ENCODE data around the gene DENND1A. TPM values are rescaled to one million over a fixed set of nuclear protein-coding genes. Genes with fewer than 3 reads are reported as not detected.

DENND1A gene
- total RNA-seq, 2 experiments from 2014 or later, result 21.9 to 23.3 TPM

DNA sequence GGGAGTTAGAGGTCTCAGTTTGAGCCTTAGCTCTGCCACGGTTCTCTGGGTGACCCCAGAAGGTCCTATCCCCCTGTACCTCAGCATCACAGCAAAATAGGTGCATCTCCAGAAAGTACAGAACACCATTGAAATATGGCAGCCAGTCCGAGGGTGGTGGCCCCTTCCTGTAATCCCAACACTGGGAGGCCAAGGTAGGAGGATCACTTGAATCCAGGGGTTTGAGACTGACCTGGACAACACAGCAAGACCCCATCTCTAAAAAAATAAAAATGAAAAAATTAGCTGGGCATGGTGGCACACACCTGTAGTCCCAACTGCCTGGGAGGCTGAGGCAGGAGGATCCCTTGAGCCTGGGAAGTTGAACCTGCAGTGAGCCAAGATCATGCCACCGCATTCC is 580.9 kb downstream of the DENND1A start:
- POLR2A ChIA-PET, result interaction anchor here (1.1 to 1.8 kb wide), 4 partner anchors 27 to 256 kb away, joined by 3 to 6 read pairs (median 4); no protein-coding TSS in a partner anchor
- Mint-ChIP-seq H3K9me3 (no peaks in the 10 kb centered on the region), H3K27ac (no peak overlapping the region), H3K36me3 (ENCODE audit: low read depth) (no peaks in the 10 kb centered on the region), H3K4me3 (no peak overlapping the region), H3K27me3 (peaks cover 9% of the 10 kb centered on the region), H3K4me1 (ENCODE audit: low read depth) (peaks cover 2% of the 10 kb centered on the region)
- DNase-seq (no peak), ATAC-seq (no peak)
- CTCF ChIA-PET, result interaction anchor here (0.6 to 3.6 kb wide), 32 partner anchors 9 to 300 kb away, joined by 3 to 63 read pairs (median 6); partner anchors contain the start of gene STRBP
- TF ChIP-seq, protein P1, sequence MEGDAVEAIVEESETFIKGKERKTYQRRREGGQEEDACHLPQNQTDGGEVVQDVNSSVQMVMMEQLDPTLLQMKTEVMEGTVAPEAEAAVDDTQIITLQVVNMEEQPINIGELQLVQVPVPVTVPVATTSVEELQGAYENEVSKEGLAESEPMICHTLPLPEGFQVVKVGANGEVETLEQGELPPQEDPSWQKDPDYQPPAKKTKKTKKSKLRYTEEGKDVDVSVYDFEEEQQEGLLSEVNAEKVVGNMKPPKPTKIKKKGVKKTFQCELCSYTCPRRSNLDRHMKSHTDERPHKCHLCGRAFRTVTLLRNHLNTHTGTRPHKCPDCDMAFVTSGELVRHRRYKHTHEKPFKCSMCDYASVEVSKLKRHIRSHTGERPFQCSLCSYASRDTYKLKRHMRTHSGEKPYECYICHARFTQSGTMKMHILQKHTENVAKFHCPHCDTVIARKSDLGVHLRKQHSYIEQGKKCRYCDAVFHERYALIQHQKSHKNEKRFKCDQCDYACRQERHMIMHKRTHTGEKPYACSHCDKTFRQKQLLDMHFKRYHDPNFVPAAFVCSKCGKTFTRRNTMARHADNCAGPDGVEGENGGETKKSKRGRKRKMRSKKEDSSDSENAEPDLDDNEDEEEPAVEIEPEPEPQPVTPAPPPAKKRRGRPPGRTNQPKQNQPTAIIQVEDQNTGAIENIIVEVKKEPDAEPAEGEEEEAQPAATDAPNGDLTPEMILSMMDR (IDR thresholded peaks at IDR 0.05), result no peak
- intact Hi-C loops (cut with micrococcal nuclease), result no loop called here

DNA sequence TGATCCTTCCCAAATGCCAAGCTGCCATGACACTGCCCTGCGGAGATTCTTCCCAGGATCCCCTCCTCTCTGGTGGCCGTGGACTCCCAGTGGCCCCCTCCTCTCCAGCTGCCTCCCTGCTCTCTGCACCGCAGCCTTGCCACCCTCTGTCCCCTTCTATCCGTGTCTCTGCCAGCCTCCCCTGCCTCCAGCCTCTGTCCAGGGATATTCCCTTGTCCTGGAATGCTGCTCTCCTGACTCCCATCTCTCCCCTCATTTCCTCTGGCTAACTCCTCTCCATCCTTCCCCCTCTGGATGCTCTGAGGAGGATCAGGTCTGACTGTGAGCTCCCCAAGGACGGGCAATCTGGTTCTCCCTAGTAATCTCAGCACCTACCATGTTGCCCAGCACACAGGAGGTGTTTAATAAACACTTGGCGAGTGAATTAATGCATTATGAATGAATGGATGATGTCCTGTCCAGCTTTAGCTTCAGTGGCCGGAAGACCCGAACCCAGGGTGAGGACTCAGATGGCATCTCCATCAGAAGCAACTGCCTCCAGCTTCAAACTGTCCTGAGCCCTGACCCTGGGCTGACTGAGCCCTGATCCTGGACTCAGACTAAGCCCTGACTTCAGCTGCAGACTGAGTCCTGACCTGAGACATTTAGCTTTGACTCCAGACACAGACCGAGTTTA is 581.5 kb downstream of the DENND1A start:
- ChIA-PET CTCF (interaction anchor here (0.6 to 3.6 kb wide), 18 partner anchors 9 to 275 kb away, joined by 3 to 63 read pairs (median 8); partner anchors contain the start of gene STRBP), POLR2A (interaction anchor here (1.1 to 1.8 kb wide), 4 partner anchors 26 to 256 kb away, joined by 3 to 6 read pairs (median 4); no protein-coding TSS in a partner anchor)
- Mint-ChIP-seq H3K4me3 (no peak overlapping the region), H3K9me3 (no peaks in the 10 kb centered on the region), H3K27me3 (peaks cover 9% of the 10 kb centered on the region), H3K4me1 (ENCODE audit: low read depth) (peaks cover 3% of the 10 kb centered on the region), H3K36me3 (ENCODE audit: low read depth) (no peaks in the 10 kb centered on the region), H3K27ac (no peak overlapping the region)
- intact Hi-C loops (cut with micrococcal nuclease), result no loop called here
- DNase-seq (no peak), ATAC-seq (no peak)
- TF ChIP-seq, protein P1 (IDR thresholded peaks at IDR 0.05), result no peak

DNA sequence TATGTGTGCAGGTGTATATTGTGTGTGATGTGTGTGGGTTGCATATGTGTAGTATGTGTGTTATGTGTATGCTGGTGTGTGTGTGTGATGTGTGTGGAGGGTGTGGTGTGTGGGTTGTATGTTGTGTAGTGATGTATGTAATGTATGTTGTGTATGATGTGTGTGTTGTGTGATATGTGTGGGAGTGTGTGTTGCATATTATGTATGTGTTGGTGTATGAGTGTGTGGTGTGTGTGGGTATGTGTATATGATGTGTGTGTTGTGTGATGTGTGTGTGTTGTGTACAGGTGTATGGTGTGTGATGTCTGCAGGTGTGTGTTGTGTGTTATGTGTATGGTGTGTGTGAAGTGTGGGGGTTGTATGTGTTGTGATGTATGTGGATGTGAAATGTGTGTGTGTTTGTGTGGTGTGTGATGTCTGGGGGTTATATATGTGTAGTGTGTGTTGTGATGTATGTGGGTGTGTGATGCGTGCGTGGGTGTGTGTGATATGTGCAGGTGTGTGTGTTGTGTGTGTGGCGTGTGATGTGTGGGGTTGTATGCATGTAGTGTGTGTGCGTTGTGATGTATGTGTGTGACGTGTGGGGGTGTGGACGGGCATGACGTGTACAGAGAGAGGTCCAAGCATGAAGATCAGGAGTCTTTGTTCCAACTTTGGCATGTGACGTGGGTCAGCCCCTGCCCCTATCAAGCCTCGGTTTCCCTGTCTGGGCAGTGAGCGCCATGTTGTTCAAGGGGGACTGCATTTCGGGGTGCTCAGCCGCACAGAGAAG is 582.5 kb downstream of the DENND1A start:
- intact Hi-C loops (cut with micrococcal nuclease), result no loop called here
- peaks cover 6% of the 10 kb centered on the region for H3K27me3 Mint-ChIP-seq
- TF ChIP-seq, protein P1 (IDR thresholded peaks at IDR 0.05), result no peak
- no peaks in the 10 kb centered on the region for H3K36me3 Mint-ChIP-seq (ENCODE audit: low read depth)
- peaks cover 4% of the 10 kb centered on the region for H3K4me1 Mint-ChIP-seq (ENCODE audit: low read depth)
- H3K27ac Mint-ChIP-seq, result no peak overlapping the region
- ChIA-PET CTCF (interaction anchor here (2.8 to 3.6 kb wide), 6 partner anchors 8 to 266 kb away, joined by 8 to 63 read pairs (median 22); no protein-coding TSS in a partner anchor), POLR2A (interaction anchor here (1.7 kb wide), 1 partner anchor 25 kb away, joined by 3 read pairs; no protein-coding TSS in a partner anchor)
- ATAC-seq (no peak), DNase-seq (no peak)
- no peaks in the 10 kb centered on the region for H3K9me3 Mint-ChIP-seq
- no peak overlapping the region for H3K4me3 Mint-ChIP-seq

DNA sequence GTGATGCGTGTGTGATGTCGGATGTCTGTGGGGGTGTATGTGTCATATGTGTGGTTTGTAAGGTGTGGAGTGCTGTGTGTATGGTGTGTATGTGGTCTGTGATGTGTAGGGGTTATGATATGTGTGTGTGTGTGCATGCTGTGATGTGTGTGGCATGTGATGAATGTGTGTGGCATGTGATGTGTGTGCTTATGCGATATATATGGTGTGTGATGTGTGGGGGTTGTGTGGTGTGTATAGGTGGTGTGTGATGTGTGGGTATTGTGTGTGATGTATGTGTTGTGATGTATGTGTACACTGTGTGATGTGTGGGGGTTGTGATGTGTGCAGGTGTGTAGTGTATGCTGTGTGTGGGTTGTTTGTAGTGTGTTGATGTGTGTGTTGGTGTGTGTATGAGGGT is 583.1 kb downstream of the DENND1A start:
- POLR2A ChIA-PET, result no interaction called here
- H3K4me3 Mint-ChIP-seq, result no peak overlapping the region
- intact Hi-C loops (cut with micrococcal nuclease), result no loop called here

More for the DNA sequence above, 583.1 kb downstream of the DENND1A start:
- Mint-ChIP-seq H3K9me3 (no peaks in the 10 kb centered on the region), H3K27ac (no peak overlapping the region), H3K27me3 (peaks cover 6% of the 10 kb centered on the region), H3K4me1 (ENCODE audit: low read depth) (peaks cover 8% of the 10 kb centered on the region), H3K36me3 (ENCODE audit: low read depth) (no peaks in the 10 kb centered on the region)
- ATAC-seq, result no peak
- TF ChIP-seq, protein P1 (IDR thresholded peaks at IDR 0.05), result no peak
- CTCF ChIA-PET, result no interaction called here
- DNase-seq, result no peak

Data from activated CD8-positive, alpha-beta T cell treated with anti-CD3 and anti-CD28 coated beads for 36 hours (primary cell).